Mucosa of stomach (tissue), 1 donor: Measurements from ENCODE around the gene FUT1.

Experiments
- H3K27me3 ChIP-seq: one replicate; pipeline ENCODE4 v1.7.0; 2013; ENCODE audit warnings: mild to moderate bottlenecking, low read length; ENCODE audit not compliant: control insufficient read depth, insufficient read depth
- H3K36me3 ChIP-seq: one replicate; pipeline ENCODE4 v1.7.0; 2013; ENCODE audit warnings: low read length; ENCODE audit not compliant: control insufficient read depth, insufficient read depth
- H3K4me1 ChIP-seq: one replicate; pipeline ENCODE4 v1.7.0; 2013; ENCODE audit warnings: mild to moderate bottlenecking, low read length; ENCODE audit not compliant: control insufficient read depth, insufficient read depth
- H3K4me3 ChIP-seq: one replicate; pipeline ENCODE4 v1.7.0; 2013; ENCODE audit warnings: low read length
- H3K9ac ChIP-seq: one replicate; pipeline ENCODE4 v1.7.0; 2013; ENCODE audit warnings: mild to moderate bottlenecking, low read length, moderate library complexity
- H3K9me3 ChIP-seq: one replicate; pipeline ENCODE4 v1.7.0; 2013; ENCODE audit warnings: mild to moderate bottlenecking, low read length, moderate library complexity; ENCODE audit not compliant: control insufficient read depth
- donor health status: Pancreatic carcinoma.

FUT1 gene

GRCh38 chr19:48703316-48703715, 49.1 kb downstream of the FUT1 start:
- peaks cover 6% of the 10 kb centered on the region for H3K36me3 ChIP-seq
- no peaks in the 10 kb centered on the region for H3K9me3 ChIP-seq
- H3K9ac ChIP-seq: no peak overlapping the region
- H3K4me3 ChIP-seq: no peak overlapping the region
- H3K27me3 ChIP-seq: no peaks in the 10 kb centered on the region
- H3K4me1 ChIP-seq: peaks cover 4% of the 10 kb centered on the region

- Histone ChIP-seq H3K27me3 (no peaks in the 10 kb centered on the region), H3K4me1 (peaks cover 7% of the 10 kb centered on the region), H3K4me3 (no peak overlapping the region), H3K36me3 (peaks cover 6% of the 10 kb centered on the region), H3K9me3 (no peaks in the 10 kb centered on the region), H3K9ac (no peak overlapping the region)
Observed at GRCh38 chr19:48702701-48703100, 49.7 kb downstream of the FUT1 start.

GRCh38 chr19:48698046-48698445, 54.4 kb downstream of the FUT1 start:
- Histone ChIP-seq H3K4me1 (peaks cover 13% of the 10 kb centered on the region), H3K9me3 (no peaks in the 10 kb centered on the region), H3K27me3 (no peaks in the 10 kb centered on the region), H3K36me3 (no peaks in the 10 kb centered on the region), H3K9ac (peak overlapping the region; percentile 100), H3K4me3 (no peak overlapping the region)
